GM19372 (cell line): Measurements from ENCODE around the gene ACSM5.

Experiments used
- ATAC-seq: cut with Tn5 transposase; IDR thresholded peaks from one replicate; pipeline ENCODE4 v1.9.1; 2021; ENCODE audit warnings: mild to moderate bottlenecking, low read depth, moderate library complexity; ENCODE audit not compliant: unreplicated experiment

Gene ACSM5

GRCh38 chr16:20409398-20410120 is at the start of gene ACSM5:
Gene ACSM5 (plus strand): TSS chr16:20409534. CDS start chr16:20411485, 1,951 bp downstream.
- no peak for ATAC-seq

GRCh38 chr16:20359997-20360396 is 49.3 kb upstream of the ACSM5 start:
- ATAC-seq = no peak

GRCh38 chr16:20363191-20363590 is 46.1 kb upstream of the ACSM5 start:
- no peak for ATAC-seq

GRCh38 chr16:20364051-20364450 is 45.3 kb upstream of the ACSM5 start:
- no peak for ATAC-seq

- ATAC-seq = no peak
Observed at GRCh38 chr16:20369452-20370054, 39.8 kb upstream of the ACSM5 start.

- ATAC-seq = no peak
Observed at GRCh38 chr16:20372701-20373100, 36.6 kb upstream of the ACSM5 start.

GRCh38 chr16:20377181-20377580 is 32.2 kb upstream of the ACSM5 start:
- ATAC-seq = no peak

- no peak for ATAC-seq
Observed at GRCh38 chr16:20380782-20381181, 28.6 kb upstream of the ACSM5 start.

- no peak for ATAC-seq
Observed at GRCh38 chr16:20382202-20382948, 27.0 kb upstream of the ACSM5 start.

GRCh38 chr16:20383106-20384029 is 26.0 kb upstream of the ACSM5 start:
- ATAC-seq = no peak

- ATAC-seq = no peak
Observed at GRCh38 chr16:20385844-20386832, 23.2 kb upstream of the ACSM5 start.

GRCh38 chr16:20387978-20388377 is 21.4 kb upstream of the ACSM5 start:
- no peak for ATAC-seq

GRCh38 chr16:20388854-20389253 is 20.5 kb upstream of the ACSM5 start:
- ATAC-seq = no peak

GRCh38 chr16:20391045-20391444 is 18.3 kb upstream of the ACSM5 start:
- ATAC-seq = no peak

- no peak for ATAC-seq
Observed at GRCh38 chr16:20393801-20394577, 15.3 kb upstream of the ACSM5 start.

- no peak for ATAC-seq
Observed at GRCh38 chr16:20395946-20396345, 13.4 kb upstream of the ACSM5 start.

- no peak for ATAC-seq
Observed at GRCh38 chr16:20396846-20397467, 12.4 kb upstream of the ACSM5 start.

- no peak for ATAC-seq
Observed at GRCh38 chr16:20397468-20398074, 11.8 kb upstream of the ACSM5 start.
